Endodermal cell (in vitro differentiated cells): Measurements from ENCODE around the gene SLC5A2. TPM values are rescaled to one million over a fixed set of nuclear protein-coding genes. Genes with fewer than 3 reads are reported as not detected.

Experiments
- DNase-seq: peaks from one replicate; pipeline ENCODE4 v3.0.0-alpha.2; 2017
- H3K27ac ChIP-seq: 2 replicates; pipeline ENCODE4 v1.5.1; 2013; ENCODE audit warnings: mild to moderate bottlenecking, low read depth, low read length, moderate library complexity
- H3K27me3 ChIP-seq: 2 replicates; pipeline ENCODE4 v1.6.1; 2013; ENCODE audit warnings: mild to moderate bottlenecking, low read length, moderate library complexity; ENCODE audit not compliant: insufficient read depth, control insufficient read depth, poor library complexity, severe bottlenecking
- H3K36me3 ChIP-seq: 2 replicates; pipeline ENCODE4 v1.7.0; 2013; ENCODE audit warnings: mild to moderate bottlenecking, low read length, moderate library complexity; ENCODE audit not compliant: control insufficient read depth, insufficient read depth
- H3K4me1 ChIP-seq: one replicate; pipeline ENCODE4 v1.7.0; 2013; ENCODE audit warnings: low read length; ENCODE audit not compliant: control insufficient read depth, insufficient read depth
- H3K4me3 ChIP-seq: 2 replicates; pipeline ENCODE4 v1.5.1; 2013; ENCODE audit warnings: mild to moderate bottlenecking, low read length, moderate library complexity
- H3K9ac ChIP-seq: 2 replicates; pipeline ENCODE4 v1.6.1; 2013; ENCODE audit warnings: mild to moderate bottlenecking, low read length, moderate library complexity; ENCODE audit not compliant: poor library complexity, severe bottlenecking; ENCODE audit errors: extremely low read depth
- H3K9me3 ChIP-seq: 2 replicates; pipeline ENCODE4 v1.6.1; 2013; ENCODE audit warnings: mild to moderate bottlenecking, low read length, moderate library complexity; ENCODE audit not compliant: control insufficient read depth
- H3K27ac Mint-ChIP-seq: 2 replicates; pipeline ENCODE4 v1.8.0; 2020; ENCODE audit warnings: mixed read lengths
- H3K27me3 Mint-ChIP-seq: 2 replicates; pipeline ENCODE4 v1.8.0; 2021; ENCODE audit warnings: mild to moderate bottlenecking, mixed read lengths; ENCODE audit not compliant: insufficient read depth
- H3K36me3 Mint-ChIP-seq: 2 replicates; pipeline ENCODE4 v1.8.0; 2020; ENCODE audit warnings: low read depth, mixed read lengths
- H3K4me1 Mint-ChIP-seq: 2 replicates; pipeline ENCODE4 v1.8.0; 2020; ENCODE audit warnings: mixed read lengths
- H3K4me3 Mint-ChIP-seq: 2 replicates; pipeline ENCODE4 v1.8.0; 2020; ENCODE audit warnings: mild to moderate bottlenecking, moderate library complexity, mixed read lengths
- H3K9me3 Mint-ChIP-seq: 2 replicates; pipeline ENCODE4 v1.8.0; 2020; ENCODE audit warnings: mild to moderate bottlenecking, mixed read lengths
- CTCF ChIP-seq: fragments of 200-600 bp; sonication (generic); conservative IDR thresholded peaks from 2 replicates; pipeline ENCODE4 v1.5.0; 2021; ENCODE audit warnings: antibody characterized with exemption, mild to moderate bottlenecking
- WGBS, 2 experiments: methylation state at CpG; one replicate each; pipeline versions ENCODE4 v1.1.5 to v1.1.7; 2013; ENCODE audit warnings: missing lambda C conversion rate in 2 of 2, mixed read lengths in 1 of 2; ENCODE audit not compliant: insufficient coverage in 1 of 2, insufficient read length in 1 of 2; 5-methylcytosine and 5-hydroxymethylcytosine counted together
- total RNA-seq, 2 donors: library from RNA; stranded (reverse); fragmentation: NEBNext Ultra II Directional in 1 of 2; extraction: Animal tissue kit (Norgen Biotek cat#: 25700) in 1 of 2; gene quantifications; 2 replicates in 1 of 2; 3 replicates in 1 of 2; pipeline ENCODE4 v1.2.1, GENCODE V29; 2021

The SLC5A2 gene
- total RNA-seq, 2 donors from 2014 or later = 0.22 to 0.24 TPM

- no peak for DNase-seq
Observed at GRCh38 chr16:31461921-31462804, 20.8 kb upstream of the SLC5A2 start.

GRCh38 chr16:31464348-31464769 is 18.6 kb upstream of the SLC5A2 start:
- H3K9me3 ChIP-seq = no peaks in the 10 kb centered on the region
- TF ChIP-seq CTCF = no peak
- Mint-ChIP-seq H3K27me3 (no peaks in the 10 kb centered on the region), H3K9me3 (no peaks in the 10 kb centered on the region), H3K4me1 (peaks cover 2% of the 10 kb centered on the region), H3K27ac (no peak overlapping the region), H3K4me3 (no peak overlapping the region), H3K36me3 (peaks cover 32% of the 10 kb centered on the region)
- H3K27ac ChIP-seq = no peak overlapping the region
- no peak overlapping the region for H3K9ac ChIP-seq
- 95 to 96% methylated on average over 20 to 36 of the region's 36 CpGs for WGBS, 2 experiments
- H3K36me3 ChIP-seq = peaks cover 16% of the 10 kb centered on the region
- no peak for DNase-seq
- H3K4me3 ChIP-seq = no peak overlapping the region
- H3K4me1 ChIP-seq = no peaks in the 10 kb centered on the region
- no peaks in the 10 kb centered on the region for H3K27me3 ChIP-seq

More at GRCh38 chr16:31461921-31462804, 20.8 kb upstream of the SLC5A2 start:
- H3K27ac Mint-ChIP-seq = no peak overlapping the region
- peaks cover 2% of the 10 kb centered on the region for H3K4me1 Mint-ChIP-seq
- Histone ChIP-seq H3K27me3 (no peaks in the 10 kb centered on the region), H3K9ac (no peak overlapping the region), H3K36me3 (peaks cover 19% of the 10 kb centered on the region), H3K4me3 (no peak overlapping the region), H3K27ac (no peak overlapping the region), H3K9me3 (no peaks in the 10 kb centered on the region), H3K4me1 (no peaks in the 10 kb centered on the region)
- H3K36me3 Mint-ChIP-seq = peaks cover 29% of the 10 kb centered on the region
- no peaks in the 10 kb centered on the region for H3K27me3 Mint-ChIP-seq
- no peak for TF ChIP-seq CTCF
- WGBS, 2 experiments = 95 to 98% methylated on average over 21 to 35 of the region's 35 CpGs
- no peaks in the 10 kb centered on the region for H3K9me3 Mint-ChIP-seq
- H3K4me3 Mint-ChIP-seq = no peak overlapping the region

GRCh38 chr16:31464781-31465260 is 18.1 kb upstream of the SLC5A2 start:
- H3K9ac ChIP-seq = no peak overlapping the region
- no peak for TF ChIP-seq CTCF
- H3K27me3 Mint-ChIP-seq = no peaks in the 10 kb centered on the region
- no peak overlapping the region for H3K4me3 Mint-ChIP-seq
- no peak overlapping the region for H3K27ac Mint-ChIP-seq
- peaks cover 2% of the 10 kb centered on the region for H3K4me1 Mint-ChIP-seq
- H3K27me3 ChIP-seq = no peaks in the 10 kb centered on the region
- no peaks in the 10 kb centered on the region for H3K9me3 Mint-ChIP-seq
- H3K9me3 ChIP-seq = no peaks in the 10 kb centered on the region
- 94 to 95% methylated on average over 15 to 17 of the region's 17 CpGs for WGBS, 2 experiments
- DNase-seq = no peak
- H3K36me3 ChIP-seq = peaks cover 16% of the 10 kb centered on the region
- no peak overlapping the region for H3K27ac ChIP-seq
- H3K36me3 Mint-ChIP-seq = peaks cover 32% of the 10 kb centered on the region
- no peak overlapping the region for H3K4me3 ChIP-seq
- no peaks in the 10 kb centered on the region for H3K4me1 ChIP-seq
